ENCODE results near the gene SORBS1.

The SORBS1 gene

GRCh38 chr10:95395947-95396449, 165.2 kb downstream of the SORBS1 start:
- H3K27ac ChIP-seq (ENCODE audit: low read length), result no peak overlapping the region
- no peaks in the 10 kb centered on the region for H3K9me3 ChIP-seq (ENCODE audit: insufficient read depth, low read depth, low read length)
- no peak overlapping the region for H3K9ac ChIP-seq (ENCODE audit: low read depth, low read length)
- H3K36me3 ChIP-seq (ENCODE audit: insufficient read depth, low read depth, low read length), result peaks cover 25% of the 10 kb centered on the region
- no peak overlapping the region for H3K4me3 ChIP-seq (ENCODE audit: low read length)
- H3K4me1 ChIP-seq (ENCODE audit: insufficient read depth, low read length), result peaks cover 8% of the 10 kb centered on the region; the same call in 1 of the 2 replicates
- no peaks in the 10 kb centered on the region for H3K27me3 ChIP-seq (ENCODE audit: insufficient read depth, low read length)

DNA sequence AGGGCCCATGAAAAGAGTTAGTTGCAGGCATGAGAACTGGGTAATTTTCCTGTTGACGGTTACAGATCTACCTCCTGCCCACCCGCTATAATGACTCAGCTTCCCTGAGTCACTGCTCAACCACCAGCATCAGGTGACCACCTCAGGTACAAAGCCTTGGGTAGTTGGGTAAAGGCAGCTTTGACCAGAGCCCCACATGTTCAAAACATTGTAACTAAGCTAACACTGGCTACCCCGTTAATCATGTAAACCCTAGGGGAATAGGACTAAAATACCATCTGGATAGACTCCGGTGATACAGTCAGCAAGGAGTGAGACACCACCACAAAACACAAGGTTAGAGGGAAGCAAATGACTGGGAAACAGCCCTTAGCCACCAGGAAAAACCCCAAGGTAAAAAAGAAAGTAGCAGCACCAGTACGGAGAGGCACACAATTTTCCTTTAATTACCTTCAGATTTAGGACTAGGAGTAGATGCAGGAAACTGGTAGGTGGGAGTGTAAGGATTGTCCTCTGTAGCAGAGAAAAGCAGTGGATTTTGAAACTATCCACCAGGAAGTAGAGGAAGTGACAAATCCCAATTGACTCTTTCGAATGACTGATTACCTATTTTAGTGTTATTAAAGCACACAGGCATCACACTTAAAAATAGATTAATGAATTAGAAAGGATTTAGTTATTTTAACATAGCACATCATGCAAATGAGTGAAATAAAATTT, 166.8 kb downstream of the SORBS1 start:
- no peaks in the 10 kb centered on the region for H3K9me3 ChIP-seq (ENCODE audit: insufficient read depth, low read depth, low read length)
- H3K36me3 ChIP-seq (ENCODE audit: insufficient read depth, low read depth, low read length), result peaks cover 25% of the 10 kb centered on the region
- no peak overlapping the region for H3K9ac ChIP-seq (ENCODE audit: low read depth, low read length)
- H3K4me3 ChIP-seq (ENCODE audit: low read length), result no peak overlapping the region
- no peak overlapping the region for H3K27ac ChIP-seq (ENCODE audit: low read length)
- H3K4me1 ChIP-seq (ENCODE audit: insufficient read depth, low read length), result peaks cover 8% of the 10 kb centered on the region; the same call in 1 of the 2 replicates
- H3K27me3 ChIP-seq (ENCODE audit: insufficient read depth, low read length), result no peaks in the 10 kb centered on the region

DNA sequence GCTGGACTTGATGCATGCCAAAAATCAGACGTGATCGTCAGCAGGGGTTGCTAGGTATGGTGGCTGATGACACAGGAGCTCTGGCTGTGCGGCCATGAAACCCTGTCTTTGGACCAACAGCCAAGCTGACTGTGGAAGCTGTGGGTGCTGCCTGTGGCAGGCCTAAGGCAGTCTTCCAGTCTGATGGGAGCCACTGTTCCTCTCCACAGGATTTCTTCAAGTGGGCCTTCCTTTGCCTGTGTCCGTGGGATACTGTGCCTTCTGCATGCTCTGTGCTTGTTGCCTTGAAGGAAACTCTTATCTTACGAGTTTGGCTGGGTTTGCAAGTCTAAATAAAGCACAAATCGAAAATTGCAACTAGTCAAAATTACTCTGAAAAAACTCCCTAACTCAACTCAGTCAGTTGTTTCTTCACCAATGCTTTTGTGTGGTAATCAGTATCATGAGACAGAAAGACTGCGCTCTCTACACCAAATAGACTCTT, 168.4 kb downstream of the SORBS1 start:
- Histone ChIP-seq H3K27me3 (ENCODE audit: insufficient read depth, low read length) (no peaks in the 10 kb centered on the region), H3K9ac (ENCODE audit: low read depth, low read length) (no peak overlapping the region), H3K36me3 (ENCODE audit: insufficient read depth, low read depth, low read length) (peaks cover 12% of the 10 kb centered on the region), H3K4me1 (ENCODE audit: insufficient read depth, low read length) (peaks cover 8% of the 10 kb centered on the region; the same call in 1 of the 2 replicates), H3K27ac (ENCODE audit: low read length) (no peak overlapping the region), H3K4me3 (ENCODE audit: low read length) (no peak overlapping the region), H3K9me3 (ENCODE audit: insufficient read depth, low read depth, low read length) (no peaks in the 10 kb centered on the region)

- Histone ChIP-seq H3K27ac (ENCODE audit: low read length) (no peak overlapping the region), H3K4me1 (ENCODE audit: insufficient read depth, low read length) (peaks cover 8% of the 10 kb centered on the region; the same call in 1 of the 2 replicates), H3K27me3 (ENCODE audit: insufficient read depth, low read length) (no peaks in the 10 kb centered on the region), H3K4me3 (ENCODE audit: low read length) (no peak overlapping the region), H3K9me3 (ENCODE audit: insufficient read depth, low read depth, low read length) (no peaks in the 10 kb centered on the region), H3K9ac (ENCODE audit: low read depth, low read length) (no peak overlapping the region), H3K36me3 (ENCODE audit: insufficient read depth, low read depth, low read length) (peaks cover 6% of the 10 kb centered on the region)
Measured at GRCh38 chr10:95392217-95392584, 169.0 kb downstream of the SORBS1 start.

- Histone ChIP-seq H3K27ac (ENCODE audit: low read length) (no peak overlapping the region), H3K4me3 (ENCODE audit: low read length) (no peak overlapping the region), H3K9ac (ENCODE audit: low read depth, low read length) (no peak overlapping the region), H3K9me3 (ENCODE audit: insufficient read depth, low read depth, low read length) (no peaks in the 10 kb centered on the region), H3K36me3 (ENCODE audit: insufficient read depth, low read depth, low read length) (peaks cover 1% of the 10 kb centered on the region), H3K27me3 (ENCODE audit: insufficient read depth, low read length) (no peaks in the 10 kb centered on the region), H3K4me1 (ENCODE audit: insufficient read depth, low read length) (peaks cover 8% of the 10 kb centered on the region; the same call in 1 of the 2 replicates)
Measured at GRCh38 chr10:95391581-95392216, 169.5 kb downstream of the SORBS1 start.

DNA sequence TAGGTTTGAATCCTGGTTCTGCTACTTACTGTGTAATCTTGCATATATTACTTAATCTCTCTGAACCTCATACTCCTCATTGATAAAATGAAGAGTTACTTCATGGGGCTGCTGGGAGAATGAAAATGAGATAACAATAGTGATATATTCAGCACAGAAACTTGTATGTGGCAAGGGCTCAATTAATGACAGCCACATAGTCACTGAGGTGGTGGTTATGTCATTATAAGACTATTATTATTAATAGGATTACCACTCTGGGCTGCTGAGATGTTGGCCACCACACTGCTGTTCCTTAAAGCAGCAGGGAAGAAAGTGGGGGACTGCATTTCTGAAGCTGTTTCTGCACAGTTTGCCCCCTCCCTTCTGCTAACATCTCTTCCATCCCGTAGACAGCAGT, 170.0 kb downstream of the SORBS1 start:
- Histone ChIP-seq H3K9ac (ENCODE audit: low read depth, low read length) (no peak overlapping the region), H3K4me1 (ENCODE audit: insufficient read depth, low read length) (peaks cover 8% of the 10 kb centered on the region; the same call in 1 of the 2 replicates)

DNA sequence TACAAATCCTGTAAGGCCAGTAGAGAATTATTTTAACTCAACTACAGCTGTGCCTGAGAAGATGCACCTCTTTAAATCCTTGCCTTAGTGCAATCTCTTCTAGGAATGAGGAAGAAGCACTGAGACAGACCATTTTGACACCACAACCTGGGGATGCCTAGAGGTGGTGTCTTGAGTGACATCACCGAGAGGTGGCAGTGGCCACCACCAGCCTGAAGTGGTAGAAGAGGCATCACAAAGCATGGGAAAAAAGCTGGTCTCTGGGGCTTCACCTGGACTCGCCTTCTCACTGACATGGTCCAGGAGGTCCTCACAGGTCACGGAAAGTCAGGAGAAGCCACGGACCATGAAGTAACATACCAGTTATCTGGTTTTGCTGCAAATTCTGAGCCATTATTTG, 171.2 kb downstream of the SORBS1 start:
- no peak overlapping the region for H3K9ac ChIP-seq (ENCODE audit: low read depth, low read length)
- no peaks in the 10 kb centered on the region for H3K27me3 ChIP-seq (ENCODE audit: insufficient read depth, low read length)
- H3K36me3 ChIP-seq (ENCODE audit: insufficient read depth, low read depth, low read length), result no peaks in the 10 kb centered on the region
- no peaks in the 10 kb centered on the region for H3K9me3 ChIP-seq (ENCODE audit: insufficient read depth, low read depth, low read length)
- peaks cover 8% of the 10 kb centered on the region; the same call in 1 of the 2 replicates for H3K4me1 ChIP-seq (ENCODE audit: insufficient read depth, low read length)
- no peak overlapping the region for H3K4me3 ChIP-seq (ENCODE audit: low read length)
- no peak overlapping the region for H3K27ac ChIP-seq (ENCODE audit: low read length)

More for the DNA sequence above, 170.0 kb downstream of the SORBS1 start:
- Histone ChIP-seq H3K4me3 (ENCODE audit: low read length) (no peak overlapping the region), H3K27ac (ENCODE audit: low read length) (no peak overlapping the region), H3K27me3 (ENCODE audit: insufficient read depth, low read length) (no peaks in the 10 kb centered on the region), H3K36me3 (ENCODE audit: insufficient read depth, low read depth, low read length) (no peaks in the 10 kb centered on the region; the same call in 1 of the 2 replicates), H3K9me3 (ENCODE audit: insufficient read depth, low read depth, low read length) (no peaks in the 10 kb centered on the region)

DNA sequence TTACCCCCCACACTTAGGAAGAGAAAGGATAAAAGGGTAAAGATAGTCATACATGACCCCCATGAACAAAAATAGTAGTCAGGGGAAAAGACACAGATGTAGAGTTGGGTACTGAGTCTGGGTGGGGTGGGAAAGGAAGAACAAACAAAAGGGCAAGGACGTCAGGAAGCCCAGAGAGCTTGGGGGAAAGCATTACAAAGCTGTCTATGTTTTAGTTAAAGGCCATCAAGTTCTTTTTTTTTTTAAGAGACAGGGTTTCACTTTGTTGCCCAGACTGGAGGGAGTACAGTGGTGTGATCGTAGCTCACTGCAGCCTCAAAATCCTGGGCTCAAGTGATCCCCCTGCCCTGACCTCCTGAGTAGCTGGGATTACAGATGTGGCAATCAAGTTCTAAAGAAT, 172.0 kb downstream of the SORBS1 start:
- H3K9me3 ChIP-seq (ENCODE audit: insufficient read depth, low read depth, low read length), result no peaks in the 10 kb centered on the region
- no peak overlapping the region for H3K4me3 ChIP-seq (ENCODE audit: low read length)
- peaks cover 8% of the 10 kb centered on the region; the same call in 1 of the 2 replicates for H3K4me1 ChIP-seq (ENCODE audit: insufficient read depth, low read length)
- no peaks in the 10 kb centered on the region for H3K27me3 ChIP-seq (ENCODE audit: insufficient read depth, low read length)
- H3K36me3 ChIP-seq (ENCODE audit: insufficient read depth, low read depth, low read length), result no peaks in the 10 kb centered on the region
- H3K9ac ChIP-seq (ENCODE audit: low read depth, low read length), result no peak overlapping the region
- H3K27ac ChIP-seq (ENCODE audit: low read length), result no peak overlapping the region

- H3K36me3 ChIP-seq (ENCODE audit: insufficient read depth, low read depth, low read length), result peaks cover 2% of the 10 kb centered on the region; the same call in 1 of the 2 replicates
- H3K9ac ChIP-seq (ENCODE audit: low read depth, low read length), result no peak overlapping the region
- H3K9me3 ChIP-seq (ENCODE audit: insufficient read depth, low read depth, low read length), result no peaks in the 10 kb centered on the region
- peaks cover 8% of the 10 kb centered on the region; the same call in 1 of the 2 replicates for H3K4me1 ChIP-seq (ENCODE audit: insufficient read depth, low read length)
- H3K27ac ChIP-seq (ENCODE audit: low read length), result no peak overlapping the region
- no peak overlapping the region for H3K4me3 ChIP-seq (ENCODE audit: low read length)
- H3K27me3 ChIP-seq (ENCODE audit: insufficient read depth, low read length), result no peaks in the 10 kb centered on the region
Measured at GRCh38 chr10:95388539-95388938, 172.6 kb downstream of the SORBS1 start.

DNA sequence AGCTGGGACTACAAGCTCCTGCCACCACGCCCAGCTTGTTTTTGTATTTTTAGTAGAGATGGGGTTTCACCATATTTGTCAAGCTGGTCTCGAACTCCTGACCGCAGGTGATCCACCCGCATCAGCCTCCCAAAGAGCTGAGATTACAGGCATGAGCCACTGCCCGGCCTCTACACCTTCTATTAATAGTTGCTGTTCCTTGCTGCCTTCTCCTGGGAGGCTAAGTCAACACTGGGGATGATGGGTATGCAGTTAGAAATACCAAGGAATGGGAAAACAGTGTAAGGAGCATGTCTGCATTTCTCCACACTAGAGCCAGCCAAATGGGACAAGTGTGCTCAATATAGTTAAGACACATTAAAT, 173.1 kb downstream of the SORBS1 start:
- no peak overlapping the region for H3K27ac ChIP-seq (ENCODE audit: low read length)
- H3K9ac ChIP-seq (ENCODE audit: low read depth, low read length), result no peak overlapping the region
- H3K36me3 ChIP-seq (ENCODE audit: insufficient read depth, low read depth, low read length), result peaks cover 6% of the 10 kb centered on the region; the same call in 1 of the 2 replicates
- peaks cover 8% of the 10 kb centered on the region; the same call in 1 of the 2 replicates for H3K4me1 ChIP-seq (ENCODE audit: insufficient read depth, low read length)
- no peaks in the 10 kb centered on the region for H3K9me3 ChIP-seq (ENCODE audit: insufficient read depth, low read depth, low read length)
- no peak overlapping the region for H3K4me3 ChIP-seq (ENCODE audit: low read length)
- no peaks in the 10 kb centered on the region for H3K27me3 ChIP-seq (ENCODE audit: insufficient read depth, low read length)

DNA sequence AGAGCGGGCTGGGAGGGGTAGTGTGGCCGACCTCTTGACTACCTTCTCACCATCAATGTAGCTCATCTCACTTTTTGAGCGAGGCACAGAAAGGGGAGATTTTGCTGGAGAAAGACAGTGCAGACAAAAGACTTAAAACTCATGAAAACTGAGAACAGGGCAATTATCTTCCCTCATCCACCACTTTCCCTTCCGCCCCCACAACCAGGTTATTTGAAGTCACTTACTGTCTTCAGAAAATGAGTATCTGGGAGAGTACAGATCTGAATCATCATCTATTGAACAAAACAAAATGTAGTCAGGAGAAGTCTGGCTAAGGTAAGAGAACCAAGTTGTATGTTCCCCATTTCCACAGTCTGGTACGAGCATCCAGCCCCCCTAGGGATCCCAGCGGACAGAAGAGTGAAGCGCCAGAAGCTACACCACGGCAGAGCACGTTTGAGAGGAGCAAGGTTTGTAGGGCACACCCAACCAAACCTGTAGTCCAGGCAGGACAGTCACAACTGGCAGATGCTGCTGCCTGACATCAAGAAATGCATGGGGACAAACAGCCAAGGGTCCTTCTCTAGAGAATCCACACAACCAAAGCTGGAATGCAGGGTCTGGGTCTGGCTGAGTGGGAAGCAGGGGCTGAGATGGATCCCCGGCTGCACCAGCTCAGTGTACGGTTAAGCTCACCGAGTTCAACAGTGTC, 177.0 kb downstream of the SORBS1 start:
- H3K36me3 ChIP-seq (ENCODE audit: insufficient read depth, low read depth, low read length), result peaks cover 43% of the 10 kb centered on the region
- H3K27ac ChIP-seq (ENCODE audit: low read length), result no peak overlapping the region
- no peak overlapping the region for H3K4me3 ChIP-seq (ENCODE audit: low read length)
- no peak overlapping the region for H3K9ac ChIP-seq (ENCODE audit: low read depth, low read length)
- H3K4me1 ChIP-seq (ENCODE audit: insufficient read depth, low read length), result no peaks in the 10 kb centered on the region
- H3K9me3 ChIP-seq (ENCODE audit: insufficient read depth, low read depth, low read length), result no peaks in the 10 kb centered on the region
- no peaks in the 10 kb centered on the region for H3K27me3 ChIP-seq (ENCODE audit: insufficient read depth, low read length)

Data from iPS-20b (cell line).